GM23248 (cell line): ENCODE data around the gene ARHGEF12. TPM values are rescaled to one million over a fixed set of nuclear protein-coding genes. Genes with fewer than 3 reads are reported as not detected.
"Not testable (repeated sequence)": the region's sequence is repeated elsewhere in the genome, so short reads cannot be mapped to it uniquely, and the experiment has no call there.

Experiments
- DNase-seq: peaks from one replicate; pipeline ENCODE4 v3.0.0-alpha.2; 2015
- H2AFZ ChIP-seq: fragments of 200-600 bp; sonication (generic); 2 replicates; pipeline ENCODE4 v1.6.1; 2016; ENCODE audit warnings: antibody characterized with exemption
- H3F3A ChIP-seq: fragments of 200-600 bp; sonication (generic); 2 replicates; pipeline ENCODE4 v1.6.1; 2016; ENCODE audit warnings: mild to moderate bottlenecking, antibody characterized with exemption, mixed run types; ENCODE audit not compliant: insufficient read depth
- H3K27ac ChIP-seq: fragments of 200-600 bp; sonication (generic); 2 replicates; pipeline ENCODE4 v1.5.1; 2016; ENCODE audit warnings: mild to moderate bottlenecking
- H3K27me3 ChIP-seq: fragments of 200-600 bp; sonication (generic); replicated peaks from 2 replicates; pipeline ENCODE4 v1.6.1; 2016; ENCODE audit warnings: mild to moderate bottlenecking; ENCODE audit not compliant: insufficient read depth
- H3K36me3 ChIP-seq: fragments of 200-600 bp; sonication (generic); 2 replicates; pipeline ENCODE4 v1.6.1; 2016; ENCODE audit warnings: low read depth, mild to moderate bottlenecking
- H3K4me1 ChIP-seq: fragments of 200-600 bp; sonication (generic); 2 replicates; pipeline ENCODE4 v1.6.1; 2016; ENCODE audit warnings: mild to moderate bottlenecking; ENCODE audit not compliant: insufficient read depth
- H3K4me2 ChIP-seq: fragments of 200-600 bp; sonication (generic); one replicate; pipeline ENCODE4 v1.6.1; 2016; ENCODE audit warnings: mild to moderate bottlenecking; ENCODE audit not compliant: unreplicated experiment
- H3K4me3 ChIP-seq: fragments of 200-600 bp; sonication (generic); 2 replicates; pipeline ENCODE4 v1.5.1; 2016; ENCODE audit warnings: mild to moderate bottlenecking
- H3K79me2 ChIP-seq: fragments of 200-600 bp; sonication (generic); 2 replicates; pipeline ENCODE4 v1.6.1; 2016; ENCODE audit warnings: mild to moderate bottlenecking; ENCODE audit not compliant: insufficient read depth
- H3K9ac ChIP-seq: fragments of 200-600 bp; sonication (generic); 2 replicates; pipeline ENCODE4 v1.6.1; 2016; ENCODE audit warnings: mild to moderate bottlenecking
- H3K9me2 ChIP-seq: fragments of 200-600 bp; sonication (generic); 2 replicates; pipeline ENCODE4 v1.6.1; 2016; ENCODE audit warnings: mixed run types, mild to moderate bottlenecking, moderate library complexity; ENCODE audit not compliant: insufficient read depth
- H3K9me3 ChIP-seq: fragments of 200-600 bp; sonication (generic); one replicate; pipeline ENCODE4 v1.6.1; 2017; ENCODE audit warnings: low read depth
- H4K20me1 ChIP-seq: fragments of 200-600 bp; sonication (generic); 2 replicates; pipeline ENCODE4 v1.6.0; 2016; ENCODE audit not compliant: insufficient read depth
- EZH2 ChIP-seq: fragments of 200-600 bp; sonication (generic); IDR thresholded peaks from 2 replicates; pipeline ENCODE4 v1.6.1; 2018; ENCODE audit warnings: antibody characterized with exemption, mild to moderate bottlenecking; ENCODE audit not compliant: insufficient read depth, poor library complexity, severe bottlenecking
- EZH2phosphoT487 ChIP-seq: fragments of 200-600 bp; sonication (generic); IDR thresholded peaks from 2 replicates; pipeline ENCODE4 v1.6.1; 2018; ENCODE audit warnings: antibody characterized with exemption, moderate library complexity, mild to moderate bottlenecking, low read depth; ENCODE audit not compliant: insufficient read depth
- WGBS, 2 experiments: methylation state at CpG; one replicate each; pipeline ENCODE4 v1.1.6; 2015 to 2017; ENCODE audit warnings: low lambda C conversion rate in 2 of 2, low coverage in 1 of 2; ENCODE audit errors: missing lambda C conversion rate in 2 of 2; 5-methylcytosine and 5-hydroxymethylcytosine counted together
- in situ Hi-C: fragments of 300-500 bp; cut with MboI; formaldehyde crosslinking; loops from 2 replicates; pipeline ENCODE4 v1.15.0; 2020
- polyA plus RNA-seq: library from polyadenylated mRNA; unstranded; fragments of >200 nt; fragmentation: Nextera tagmentation; extraction: Ambion mirVana; gene quantifications from 2 replicates; pipeline ENCODE4 v1.2.1, GENCODE V29; 2016
- total RNA-seq: library from RNA; depleted of rRNA; stranded (reverse); fragments of >200 nt; shearing (Covaris generic); gene quantifications from 2 replicates; pipeline ENCODE4 v1.2.3, GENCODE V29; 2014

Gene ARHGEF12
- total and polyA plus RNA-seq, 2 experiments from 2014 or later: 20.4 to 52.7 TPM

DNA sequence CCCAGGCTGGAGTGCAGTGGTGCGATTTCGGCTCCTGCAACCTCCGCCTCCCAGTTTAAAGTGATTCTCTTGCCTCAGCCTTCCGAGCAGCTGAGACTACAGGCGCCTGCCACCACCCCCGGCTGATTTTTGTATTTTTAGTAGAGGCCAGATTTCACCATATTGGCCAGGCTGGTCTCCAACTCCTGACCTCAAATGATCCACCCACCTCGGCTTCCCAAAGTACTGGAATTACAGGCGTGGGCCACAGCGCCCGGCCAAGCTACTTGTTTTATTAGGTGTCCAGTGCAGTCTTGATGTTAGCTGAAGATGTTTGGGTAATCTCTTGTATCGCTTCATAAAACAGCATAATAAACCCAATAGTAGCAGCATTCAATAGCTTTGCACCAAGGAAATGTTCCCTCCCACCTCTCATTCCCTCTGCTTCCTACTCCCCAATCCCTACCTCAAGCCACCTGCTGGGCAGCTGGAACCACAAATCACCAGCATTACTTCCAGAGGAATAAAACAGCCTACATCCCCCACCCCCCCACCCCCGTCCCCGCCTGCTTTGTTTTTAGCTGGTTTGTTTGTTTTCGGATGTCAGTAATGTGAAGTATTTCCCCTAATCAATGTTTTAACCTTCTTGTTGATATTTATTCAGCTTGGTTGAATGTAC, 164.3 kb downstream of the ARHGEF12 start:
- DNase-seq: peak; percentile 78
- Histone ChIP-seq H3F3A (peaks cover 31% of the 10 kb centered on the region), H3K4me2 (peak overlapping the region; percentile 60), H3K79me2 (no peaks in the 10 kb centered on the region), H3K4me3 (peak overlapping the region; percentile 39), H2AFZ (no peak overlapping the region), H4K20me1 (no peaks in the 10 kb centered on the region), H3K9me3 (no peaks in the 10 kb centered on the region), H3K36me3 (no peaks in the 10 kb centered on the region), H3K9ac (peak overlapping the region; percentile 63), H3K27me3 (no peaks in the 10 kb centered on the region), H3K4me1 (peaks cover 9% of the 10 kb centered on the region), H3K27ac (peak overlapping the region; percentile 54), H3K9me2 (no peaks in the 10 kb centered on the region)
- 11 to 13% methylated on average over 13 to 14 of the region's 14 CpGs for WGBS, 2 experiments
- TF ChIP-seq EZH2 (no peak), EZH2phosphoT487 (0 out of 2 replicates have a peak, but pooled peaks have one; percentile 33)
- in situ Hi-C loops: loop anchor here (10.0 to 25.0 kb wide), 3 partner anchors 184 to 612 kb away; partner anchors contain the start of gene TECTA

DNA sequence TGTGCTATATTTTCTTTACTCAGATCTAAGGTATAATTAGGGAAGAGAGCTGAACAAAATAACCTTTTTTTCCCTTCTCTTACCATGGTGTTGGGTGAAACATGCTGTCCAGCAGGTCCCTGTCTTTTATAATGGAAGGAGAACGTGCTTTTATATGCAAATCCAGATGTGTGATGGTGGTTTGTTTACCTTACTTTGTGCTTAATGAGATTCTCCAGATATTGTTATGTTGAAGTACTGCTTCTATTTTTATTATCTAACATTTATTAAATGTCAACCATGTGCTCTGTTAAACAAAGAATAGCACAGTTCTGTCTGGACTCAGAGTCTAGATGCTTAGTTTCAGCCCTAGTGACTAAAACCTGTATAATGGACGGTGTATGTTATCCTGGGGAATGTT, 165.2 kb downstream of the ARHGEF12 start:
- Histone ChIP-seq H3K36me3 (no peaks in the 10 kb centered on the region), H4K20me1 (no peaks in the 10 kb centered on the region), H3K27me3 (no peaks in the 10 kb centered on the region), H2AFZ (no peak overlapping the region), H3K4me1 (peaks cover 9% of the 10 kb centered on the region), H3K27ac (no peak overlapping the region), H3K79me2 (no peaks in the 10 kb centered on the region), H3K9me3 (no peaks in the 10 kb centered on the region), H3K4me3 (no peak overlapping the region), H3K9me2 (no peaks in the 10 kb centered on the region), H3K4me2 (no peak overlapping the region), H3F3A (peaks cover 31% of the 10 kb centered on the region), H3K9ac (no peak overlapping the region)
- no peak for TF ChIP-seq EZH2
- TF ChIP-seq EZH2phosphoT487: no peak
- 58 to 63% methylated on average over 2 of the region's 2 CpGs for WGBS, 2 experiments
- in situ Hi-C loops: loop anchor here (10.0 to 25.0 kb wide), 3 partner anchors 183 to 611 kb away; partner anchors contain the start of gene TECTA
- no peak for DNase-seq

DNA sequence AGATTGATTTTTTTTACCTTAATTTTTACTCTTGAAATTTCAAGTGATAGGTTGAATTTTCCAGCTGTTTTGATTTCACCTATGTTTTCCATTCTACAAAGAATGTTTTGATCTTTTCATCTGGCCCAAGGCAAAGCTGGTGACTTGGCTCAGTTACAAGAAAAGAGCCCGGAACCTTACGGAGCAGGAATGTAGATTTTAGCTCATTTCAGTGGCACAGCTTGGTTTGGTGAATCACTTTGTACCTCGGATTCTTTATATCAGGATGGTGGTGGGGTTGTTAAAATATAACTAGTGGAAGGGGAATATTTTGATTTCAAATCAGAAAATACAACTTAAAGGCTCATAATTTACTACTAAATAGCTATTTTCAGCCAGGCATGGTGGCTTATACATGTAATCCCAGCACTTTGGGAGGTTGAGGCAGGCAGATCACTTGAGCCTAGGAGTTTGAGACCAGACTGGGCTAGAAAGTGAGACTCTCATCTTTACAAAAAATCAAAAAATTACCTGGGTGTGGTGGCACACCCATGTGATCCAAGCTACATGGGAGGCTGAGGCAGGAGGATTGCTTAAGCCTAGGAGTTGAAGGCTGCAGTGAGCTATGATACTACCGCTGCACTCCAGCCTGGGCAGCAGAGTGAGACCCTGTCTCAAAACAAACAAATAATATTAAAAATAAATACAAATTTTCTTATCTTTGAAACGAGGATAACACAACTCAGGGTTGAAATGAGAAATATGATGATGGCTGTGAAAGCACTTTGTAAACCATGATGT, 166.0 kb downstream of the ARHGEF12 start:
- TF ChIP-seq EZH2phosphoT487 (no peak), EZH2 (no peak)
- Histone ChIP-seq H3K9ac (no peak overlapping the region), H3K9me3 (no peaks in the 10 kb centered on the region), H3K27ac (no peak overlapping the region), H3K4me1 (peaks cover 9% of the 10 kb centered on the region), H3K79me2 (no peaks in the 10 kb centered on the region), H3K4me3 (no peak overlapping the region), H3K4me2 (no peak overlapping the region), H3K36me3 (no peaks in the 10 kb centered on the region), H4K20me1 (no peaks in the 10 kb centered on the region), H3K9me2 (no peaks in the 10 kb centered on the region), H3K27me3 (no peaks in the 10 kb centered on the region), H2AFZ (no peak overlapping the region), H3F3A (peaks cover 31% of the 10 kb centered on the region)
- DNase-seq: no peak
- in situ Hi-C loops: loop anchor here (10.0 to 25.0 kb wide), 3 partner anchors 183 to 610 kb away; partner anchors contain the start of gene TECTA
- 49 to 58% methylated on average over 5 of the region's 5 CpGs for WGBS, 2 experiments

DNA sequence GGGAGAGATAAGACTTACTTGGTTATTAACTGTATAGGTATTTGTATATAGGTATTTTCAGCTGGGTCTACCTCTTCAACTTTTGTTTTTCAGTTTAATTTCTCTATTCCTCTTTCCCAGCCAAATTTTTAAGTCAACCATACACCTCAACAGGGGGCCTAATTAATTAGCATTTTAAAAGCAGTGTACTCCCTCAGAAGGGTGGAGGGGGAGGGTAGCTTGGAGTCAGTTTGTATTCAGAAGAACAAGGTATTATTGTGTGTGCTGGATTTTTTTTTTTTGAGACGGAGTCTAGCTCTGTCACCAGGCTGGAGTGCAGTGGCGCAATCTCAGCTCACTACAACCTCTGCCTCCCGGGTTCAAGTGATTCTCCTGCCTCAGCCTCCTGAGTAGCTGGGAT, 167.3 kb downstream of the ARHGEF12 start:
- H3K36me3 ChIP-seq, H3K9ac ChIP-seq, H3K79me2 ChIP-seq, H3K27ac ChIP-seq, H3K4me3 ChIP-seq, H3K4me2 ChIP-seq, H3K9me2 ChIP-seq, H4K20me1 ChIP-seq, H3K27me3 ChIP-seq, H2AFZ ChIP-seq, H3K9me3 ChIP-seq, DNase-seq, H3K4me1 ChIP-seq: not testable (repeated sequence)
- 57 to 66% methylated on average over 3 of the region's 3 CpGs for WGBS, 2 experiments
- in situ Hi-C loops: loop anchor here (10.0 to 25.0 kb wide), 3 partner anchors 181 to 609 kb away; partner anchors contain the start of gene TECTA
- H3F3A ChIP-seq: peaks cover 22% of the 10 kb centered on the region
